GM20000 (cell line): Measurements from ENCODE around the gene ADRA2A.

Source experiments
- DNase-seq: peaks from one replicate; pipeline ENCODE4 v3.0.0; 2012; ENCODE audit warnings: low spot score
- TF ChIP-seq, protein P1 (sequence below): IDR thresholded peaks from 2 replicates; pipeline ENCODE4 v1.5.1; 2012; ENCODE audit warnings: mild to moderate bottlenecking, control low read depth; ENCODE audit errors: extremely low read depth, missing control alignments

Gene ADRA2A

DNA sequence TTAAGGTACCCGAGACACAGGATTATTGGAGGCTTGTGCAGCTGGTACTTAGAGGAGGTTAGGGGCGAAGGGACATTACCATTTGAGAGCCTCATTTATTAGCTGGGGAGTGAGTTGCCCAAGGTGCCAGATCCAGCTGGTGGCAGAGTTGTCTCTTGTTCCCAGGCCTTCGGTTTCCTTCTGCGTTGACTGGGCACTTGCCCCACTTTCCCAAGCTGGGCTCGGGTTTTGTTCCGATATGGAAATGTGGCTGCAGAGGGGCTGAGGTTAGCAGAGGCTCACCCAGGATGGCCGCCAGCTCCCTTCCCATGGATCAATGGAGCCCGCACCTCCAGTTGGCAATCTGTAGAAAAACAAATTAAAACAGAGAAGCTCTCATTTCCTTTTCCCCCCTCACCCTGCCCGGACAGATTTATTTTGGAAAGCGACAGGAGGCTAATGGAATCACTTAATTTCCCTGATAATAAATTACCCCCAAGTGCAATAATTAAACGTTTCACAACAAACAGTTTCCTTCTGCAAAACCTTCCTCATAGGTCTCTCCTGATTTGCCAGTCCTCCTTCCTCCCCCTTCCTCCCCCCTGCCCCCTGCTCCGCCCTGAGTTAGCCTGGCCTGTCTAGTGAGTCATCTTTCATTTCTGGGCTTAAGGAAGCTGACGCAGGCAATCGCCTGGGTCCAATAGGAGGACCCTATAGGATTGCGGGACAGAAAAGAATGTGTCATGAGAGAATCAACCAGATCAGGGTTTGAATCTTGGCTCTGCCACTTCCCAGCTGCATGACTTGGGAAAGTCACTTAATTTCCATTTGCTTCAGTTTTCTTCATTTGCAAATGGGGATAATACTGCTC, 51.7 kb downstream of the ADRA2A start:
- TF ChIP-seq, protein P1, sequence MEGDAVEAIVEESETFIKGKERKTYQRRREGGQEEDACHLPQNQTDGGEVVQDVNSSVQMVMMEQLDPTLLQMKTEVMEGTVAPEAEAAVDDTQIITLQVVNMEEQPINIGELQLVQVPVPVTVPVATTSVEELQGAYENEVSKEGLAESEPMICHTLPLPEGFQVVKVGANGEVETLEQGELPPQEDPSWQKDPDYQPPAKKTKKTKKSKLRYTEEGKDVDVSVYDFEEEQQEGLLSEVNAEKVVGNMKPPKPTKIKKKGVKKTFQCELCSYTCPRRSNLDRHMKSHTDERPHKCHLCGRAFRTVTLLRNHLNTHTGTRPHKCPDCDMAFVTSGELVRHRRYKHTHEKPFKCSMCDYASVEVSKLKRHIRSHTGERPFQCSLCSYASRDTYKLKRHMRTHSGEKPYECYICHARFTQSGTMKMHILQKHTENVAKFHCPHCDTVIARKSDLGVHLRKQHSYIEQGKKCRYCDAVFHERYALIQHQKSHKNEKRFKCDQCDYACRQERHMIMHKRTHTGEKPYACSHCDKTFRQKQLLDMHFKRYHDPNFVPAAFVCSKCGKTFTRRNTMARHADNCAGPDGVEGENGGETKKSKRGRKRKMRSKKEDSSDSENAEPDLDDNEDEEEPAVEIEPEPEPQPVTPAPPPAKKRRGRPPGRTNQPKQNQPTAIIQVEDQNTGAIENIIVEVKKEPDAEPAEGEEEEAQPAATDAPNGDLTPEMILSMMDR = no peak
- DNase-seq = no peak

DNA sequence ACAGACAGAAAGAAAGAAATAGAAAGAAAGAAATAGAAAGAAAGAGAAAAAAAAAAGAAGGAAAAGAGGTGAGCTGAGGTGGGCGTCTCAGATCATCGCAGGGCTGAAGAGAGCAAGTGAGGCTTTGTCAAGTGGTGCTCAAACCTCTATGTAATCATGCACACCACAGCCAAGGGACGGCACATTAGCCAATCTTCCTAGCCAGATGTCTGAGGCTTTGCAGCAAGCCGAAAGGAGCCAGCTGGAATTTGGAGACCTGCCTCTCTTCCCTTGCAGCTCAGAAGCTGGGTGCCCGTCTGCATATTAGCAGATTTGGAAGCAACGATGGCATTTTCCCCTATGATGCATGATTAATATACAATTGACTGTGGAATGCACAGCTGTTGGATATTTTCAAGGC, 52.5 kb downstream of the ADRA2A start:
- no peak for DNase-seq
- TF ChIP-seq, protein P1 = no peak

DNA sequence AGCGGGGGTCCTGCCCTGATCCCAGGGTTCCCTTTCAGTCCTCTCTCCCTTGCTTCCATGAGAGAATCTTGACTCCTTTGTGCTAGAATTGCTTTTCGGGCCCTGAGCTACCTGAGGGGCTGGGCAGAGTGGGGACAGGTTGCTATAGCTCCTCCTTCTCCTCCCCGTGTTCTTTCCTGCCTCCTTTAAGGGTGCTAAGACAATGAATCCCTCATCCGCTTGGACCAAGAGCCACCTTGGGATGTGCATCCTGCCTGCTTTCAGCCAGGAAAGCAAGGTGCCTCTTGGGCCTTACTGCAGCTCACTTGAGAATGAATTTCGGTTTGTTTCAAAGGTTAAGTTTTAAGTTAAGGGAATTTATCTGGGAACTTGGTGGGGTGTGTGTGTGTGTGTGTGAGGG, 53.6 kb downstream of the ADRA2A start:
- no peak for DNase-seq
- TF ChIP-seq, protein P1 = no peak
